ENCODE measurements around the gene AIG1. TPM values are rescaled to one million over a fixed set of nuclear protein-coding genes. Genes with fewer than 3 reads are reported as not detected.

Gene AIG1
- polyA plus RNA-seq, 1 experiment: 43.2 TPM

DNA sequence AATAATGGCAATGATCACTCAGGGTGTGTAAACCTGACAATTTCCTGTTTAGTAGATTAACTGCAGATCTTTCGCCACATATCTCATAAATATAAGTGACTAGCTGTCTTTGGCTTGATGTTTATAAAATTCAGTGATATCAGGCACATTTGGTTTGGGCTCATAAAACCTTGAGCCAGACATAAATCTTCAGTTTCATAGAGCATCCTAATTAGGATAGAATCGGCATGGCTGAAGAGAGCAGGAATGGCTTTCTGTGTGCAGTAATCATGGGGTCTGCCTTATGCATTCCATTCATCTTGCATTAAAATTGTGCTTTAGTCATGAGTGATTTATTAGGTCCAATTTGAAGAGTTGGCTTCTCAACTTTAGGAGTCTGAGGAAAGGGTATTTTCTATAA, 27.2 kb downstream of the AIG1 start:
- H3K36me3 ChIP-seq (ENCODE audit: control insufficient read depth, insufficient read depth, low read length): no peaks in the 10 kb centered on the region
- H3K27me3 ChIP-seq (ENCODE audit: control insufficient read depth, insufficient read depth, low read length): no peaks in the 10 kb centered on the region
- TF ChIP-seq, protein P1, sequence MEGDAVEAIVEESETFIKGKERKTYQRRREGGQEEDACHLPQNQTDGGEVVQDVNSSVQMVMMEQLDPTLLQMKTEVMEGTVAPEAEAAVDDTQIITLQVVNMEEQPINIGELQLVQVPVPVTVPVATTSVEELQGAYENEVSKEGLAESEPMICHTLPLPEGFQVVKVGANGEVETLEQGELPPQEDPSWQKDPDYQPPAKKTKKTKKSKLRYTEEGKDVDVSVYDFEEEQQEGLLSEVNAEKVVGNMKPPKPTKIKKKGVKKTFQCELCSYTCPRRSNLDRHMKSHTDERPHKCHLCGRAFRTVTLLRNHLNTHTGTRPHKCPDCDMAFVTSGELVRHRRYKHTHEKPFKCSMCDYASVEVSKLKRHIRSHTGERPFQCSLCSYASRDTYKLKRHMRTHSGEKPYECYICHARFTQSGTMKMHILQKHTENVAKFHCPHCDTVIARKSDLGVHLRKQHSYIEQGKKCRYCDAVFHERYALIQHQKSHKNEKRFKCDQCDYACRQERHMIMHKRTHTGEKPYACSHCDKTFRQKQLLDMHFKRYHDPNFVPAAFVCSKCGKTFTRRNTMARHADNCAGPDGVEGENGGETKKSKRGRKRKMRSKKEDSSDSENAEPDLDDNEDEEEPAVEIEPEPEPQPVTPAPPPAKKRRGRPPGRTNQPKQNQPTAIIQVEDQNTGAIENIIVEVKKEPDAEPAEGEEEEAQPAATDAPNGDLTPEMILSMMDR (IDR thresholded peaks at IDR 0.05; ENCODE audit: insufficient read depth, low read depth, low read length): no peak
- ChIA-PET POLR2A (no interaction called here), CTCF (no interaction called here)
- no peak for DNase-seq (ENCODE audit: low read depth)
- no peak overlapping the region for H3K4me3 ChIP-seq (ENCODE audit: low read depth, low read length)

- ChIA-PET CTCF (no interaction called here), POLR2A (no interaction called here)
- no peak overlapping the region for H3K4me3 ChIP-seq (ENCODE audit: low read depth, low read length)
- TF ChIP-seq, protein P1 (IDR thresholded peaks at IDR 0.05; ENCODE audit: insufficient read depth, low read depth, low read length): no peak
- no peaks in the 10 kb centered on the region for H3K27me3 ChIP-seq (ENCODE audit: control insufficient read depth, insufficient read depth, low read length)
- no peaks in the 10 kb centered on the region for H3K36me3 ChIP-seq (ENCODE audit: control insufficient read depth, insufficient read depth, low read length)
- DNase-seq (ENCODE audit: low read depth): no peak
Observed at GRCh38 chr6:143090314-143091044, 29.8 kb downstream of the AIG1 start.

DNA sequence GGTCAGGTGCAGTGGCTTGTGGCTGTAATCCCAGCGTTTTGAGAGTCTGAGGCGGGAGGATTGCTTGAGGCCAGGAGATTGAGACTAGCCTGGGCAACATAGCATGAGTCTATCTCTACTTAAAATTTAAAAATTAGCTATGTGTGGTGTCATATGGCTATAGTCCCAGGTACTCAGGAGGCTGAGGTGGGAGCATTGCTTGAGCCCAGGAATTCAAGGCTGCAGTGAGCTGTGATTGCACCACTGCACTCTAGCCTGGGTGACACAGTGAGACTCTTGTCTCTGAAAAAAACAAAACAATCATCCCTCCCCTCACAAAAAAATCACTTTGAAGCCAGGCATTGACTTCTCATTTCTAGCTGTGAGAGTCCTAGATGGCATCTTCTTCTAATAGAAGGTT, 32.1 kb downstream of the AIG1 start:
- ChIA-PET POLR2A (no interaction called here), CTCF (no interaction called here)
- TF ChIP-seq, protein P1 (IDR thresholded peaks at IDR 0.05; ENCODE audit: insufficient read depth, low read depth, low read length): no peak
- H3K4me3 ChIP-seq (ENCODE audit: low read depth, low read length): no peak overlapping the region
- no peak for DNase-seq (ENCODE audit: low read depth)
- H3K27me3 ChIP-seq (ENCODE audit: control insufficient read depth, insufficient read depth, low read length): no peaks in the 10 kb centered on the region
- no peaks in the 10 kb centered on the region for H3K36me3 ChIP-seq (ENCODE audit: control insufficient read depth, insufficient read depth, low read length)

- ChIA-PET CTCF (interaction anchor here (0.6 kb wide), 1 partner anchor 33 kb away, joined by 3 read pairs; no protein-coding TSS in a partner anchor), POLR2A (no interaction called here)
- no peak overlapping the region for H3K4me3 ChIP-seq (ENCODE audit: low read depth, low read length)
- DNase-seq (ENCODE audit: low read depth): no peak
- TF ChIP-seq, protein P1 (IDR thresholded peaks at IDR 0.05; ENCODE audit: insufficient read depth, low read depth, low read length): no peak
- no peaks in the 10 kb centered on the region for H3K36me3 ChIP-seq (ENCODE audit: control insufficient read depth, insufficient read depth, low read length)
- H3K27me3 ChIP-seq (ENCODE audit: control insufficient read depth, insufficient read depth, low read length): no peaks in the 10 kb centered on the region
Observed at GRCh38 chr6:143093290-143093689, 32.6 kb downstream of the AIG1 start.

GRCh38 chr6:143096403-143096802, 35.7 kb downstream of the AIG1 start:
- no peak overlapping the region for H3K4me3 ChIP-seq (ENCODE audit: low read depth, low read length)

More at GRCh38 chr6:143096403-143096802, 35.7 kb downstream of the AIG1 start:
- TF ChIP-seq, protein P1 (IDR thresholded peaks at IDR 0.05; ENCODE audit: insufficient read depth, low read depth, low read length): no peak
- ChIA-PET CTCF (no interaction called here), POLR2A (no interaction called here)
- H3K27me3 ChIP-seq (ENCODE audit: control insufficient read depth, insufficient read depth, low read length): no peaks in the 10 kb centered on the region
- no peak for DNase-seq (ENCODE audit: low read depth)
- no peaks in the 10 kb centered on the region for H3K36me3 ChIP-seq (ENCODE audit: control insufficient read depth, insufficient read depth, low read length)
